Measurements from ENCODE around the gene KCNJ10.

Gene KCNJ10

GRCh38 chr1:160080381-160081100 is 10.6 kb upstream of the KCNJ10 start:
- H3K4me3 ChIP-seq (ENCODE audit: low read length): no peak overlapping the region
- H3K27ac ChIP-seq (ENCODE audit: low read depth, low read length): no peak overlapping the region
- no peaks in the 10 kb centered on the region for H3K79me2 ChIP-seq (ENCODE audit: control insufficient read depth, low read length)
- no peaks in the 10 kb centered on the region for H3K36me3 ChIP-seq (ENCODE audit: control insufficient read depth, low read length)
- H3F3A ChIP-seq (ENCODE audit: control insufficient read depth, insufficient read depth): 0 out of 2 replicates have a peak, but pooled peaks cover 6% of the 10 kb centered on the region
- H3K9me2 ChIP-seq (replicated peaks; ENCODE audit: control insufficient read depth, low read length): no peaks in the 10 kb centered on the region
- no peak overlapping the region for H3K4me2 ChIP-seq (ENCODE audit: low read length)
- H4K20me1 ChIP-seq (ENCODE audit: control insufficient read depth, insufficient read depth, low read depth, low read length): no peaks in the 10 kb centered on the region
- no peaks in the 10 kb centered on the region for H3K9me3 ChIP-seq (ENCODE audit: control insufficient read depth, insufficient read depth, low read length)
- no peak for TF ChIP-seq EZH2phosphoT487 (IDR thresholded peaks at IDR 0.05; ENCODE audit: borderline replicate concordance, low read length)
- TF ChIP-seq CTCF (IDR thresholded peaks at IDR 0.05; ENCODE audit: low read depth, low read length, poor library complexity, severe bottlenecking): no peak
- peaks cover 21% of the 10 kb centered on the region for H3K27me3 ChIP-seq (ENCODE audit: control insufficient read depth, low read length)
- 0 out of 2 replicates have a peak, but pooled peaks cover 5% of the 10 kb centered on the region for H3K4me1 ChIP-seq (ENCODE audit: control insufficient read depth, low read length)

GRCh38 chr1:160079448-160079847 is 9.5 kb upstream of the KCNJ10 start:
- no peaks in the 10 kb centered on the region for H3K36me3 ChIP-seq (ENCODE audit: control insufficient read depth, low read length)
- H3K4me3 ChIP-seq (ENCODE audit: low read length): no peak overlapping the region
- 0 out of 2 replicates have a peak, but pooled peaks cover 5% of the 10 kb centered on the region for H3K4me1 ChIP-seq (ENCODE audit: control insufficient read depth, low read length)
- TF ChIP-seq EZH2phosphoT487 (IDR thresholded peaks at IDR 0.05; ENCODE audit: borderline replicate concordance, low read length) (no peak), CTCF (IDR thresholded peaks at IDR 0.05; ENCODE audit: low read depth, low read length, poor library complexity, severe bottlenecking) (no peak)
- H3K27ac ChIP-seq (ENCODE audit: low read depth, low read length): no peak overlapping the region
- H3K9me3 ChIP-seq (ENCODE audit: control insufficient read depth, insufficient read depth, low read length): no peaks in the 10 kb centered on the region
- H3F3A ChIP-seq (ENCODE audit: control insufficient read depth, insufficient read depth): 0 out of 2 replicates have a peak, but pooled peaks cover 6% of the 10 kb centered on the region
- no peaks in the 10 kb centered on the region for H3K79me2 ChIP-seq (ENCODE audit: control insufficient read depth, low read length)
- H3K9me2 ChIP-seq (replicated peaks; ENCODE audit: control insufficient read depth, low read length): no peaks in the 10 kb centered on the region
- H4K20me1 ChIP-seq (ENCODE audit: control insufficient read depth, insufficient read depth, low read depth, low read length): no peaks in the 10 kb centered on the region
- H3K27me3 ChIP-seq (ENCODE audit: control insufficient read depth, low read length): peaks cover 21% of the 10 kb centered on the region
- no peak overlapping the region for H3K4me2 ChIP-seq (ENCODE audit: low read length)

- Histone ChIP-seq H3K9me2 (replicated peaks; ENCODE audit: control insufficient read depth, low read length) (no peaks in the 10 kb centered on the region), H3K79me2 (ENCODE audit: control insufficient read depth, low read length) (no peaks in the 10 kb centered on the region), H3K27me3 (ENCODE audit: control insufficient read depth, low read length) (peaks cover 21% of the 10 kb centered on the region), H3F3A (ENCODE audit: control insufficient read depth, insufficient read depth) (0 out of 2 replicates have a peak, but pooled peaks cover 6% of the 10 kb centered on the region), H3K27ac (ENCODE audit: low read depth, low read length) (no peak overlapping the region), H3K4me1 (ENCODE audit: control insufficient read depth, low read length) (0 out of 2 replicates have a peak, but pooled peaks cover 5% of the 10 kb centered on the region), H3K4me2 (ENCODE audit: low read length) (no peak overlapping the region), H3K9me3 (ENCODE audit: control insufficient read depth, insufficient read depth, low read length) (no peaks in the 10 kb centered on the region), H3K36me3 (ENCODE audit: control insufficient read depth, low read length) (no peaks in the 10 kb centered on the region), H4K20me1 (ENCODE audit: control insufficient read depth, insufficient read depth, low read depth, low read length) (no peaks in the 10 kb centered on the region), H3K4me3 (ENCODE audit: low read length) (no peak overlapping the region)
- TF ChIP-seq CTCF (IDR thresholded peaks at IDR 0.05; ENCODE audit: low read depth, low read length, poor library complexity, severe bottlenecking) (peak; percentile 99), EZH2phosphoT487 (IDR thresholded peaks at IDR 0.05; ENCODE audit: borderline replicate concordance, low read length) (no peak)
These were observed 8.7 kb upstream of the KCNJ10 start for GRCh38 chr1:160078512-160079195.
